GM12892 (cell line): ENCODE measurements around the gene ROBO4.

Experiments
- POLR2A ChIP-seq: IDR thresholded peaks from 2 replicates; pipeline ENCODE4 v1.6.1; 2011; ENCODE audit warnings: low read depth, low read length, control low read depth
- POLR2AphosphoS5 ChIP-seq: IDR thresholded peaks from 2 replicates; pipeline ENCODE4 v1.6.1; 2011; ENCODE audit warnings: low read depth, low read length, control low read depth

- TF ChIP-seq POLR2A (no peak), POLR2AphosphoS5 (no peak)
Measured at GRCh38 chr11:124890151-124890550, 7.5 kb downstream of the ROBO4 start.
